Astrocyte of the cerebellum (primary cell): Measurements from ENCODE around the gene TMPRSS7.

ENCODE experiments used
- DNase-seq: peaks from one replicate; pipeline ENCODE4 v3.0.0-alpha.2; 2011; ENCODE audit warnings: low read depth
- H3K4me3 ChIP-seq: 2 replicates; pipeline ENCODE4 v1.5.1; 2011; ENCODE audit warnings: mild to moderate bottlenecking, low read depth, low read length, moderate library complexity
- CTCF ChIP-seq: IDR thresholded peaks from 2 replicates; pipeline ENCODE4 v1.5.1; 2012; ENCODE audit warnings: low read length, low read depth, moderate library complexity, mild to moderate bottlenecking; ENCODE audit errors: missing control alignments
- in situ Hi-C: cut with HindIII; loops from 2 replicates; pipeline ENCODE4 v1.10.0; 2017; ENCODE audit warnings: low sequenced_read_pairs

Gene TMPRSS7

GRCh38 chr3:112074616-112075497 is 40.3 kb downstream of the TMPRSS7 start:
- no peak for TF ChIP-seq CTCF
- DNase-seq, result peak; percentile 78
- in situ Hi-C loops, result no loop called here
- no peak overlapping the region for H3K4me3 ChIP-seq

GRCh38 chr3:112078125-112079083 is 43.9 kb downstream of the TMPRSS7 start:
- no peak for DNase-seq
- H3K4me3 ChIP-seq, result no peak overlapping the region
- in situ Hi-C loops, result no loop called here
- no peak for TF ChIP-seq CTCF

- no peak for TF ChIP-seq CTCF
- in situ Hi-C loops, result no loop called here
- no peak for DNase-seq
- no peak overlapping the region for H3K4me3 ChIP-seq
These were observed 48.7 kb downstream of the TMPRSS7 start for GRCh38 chr3:112083239-112083638.

DNA sequence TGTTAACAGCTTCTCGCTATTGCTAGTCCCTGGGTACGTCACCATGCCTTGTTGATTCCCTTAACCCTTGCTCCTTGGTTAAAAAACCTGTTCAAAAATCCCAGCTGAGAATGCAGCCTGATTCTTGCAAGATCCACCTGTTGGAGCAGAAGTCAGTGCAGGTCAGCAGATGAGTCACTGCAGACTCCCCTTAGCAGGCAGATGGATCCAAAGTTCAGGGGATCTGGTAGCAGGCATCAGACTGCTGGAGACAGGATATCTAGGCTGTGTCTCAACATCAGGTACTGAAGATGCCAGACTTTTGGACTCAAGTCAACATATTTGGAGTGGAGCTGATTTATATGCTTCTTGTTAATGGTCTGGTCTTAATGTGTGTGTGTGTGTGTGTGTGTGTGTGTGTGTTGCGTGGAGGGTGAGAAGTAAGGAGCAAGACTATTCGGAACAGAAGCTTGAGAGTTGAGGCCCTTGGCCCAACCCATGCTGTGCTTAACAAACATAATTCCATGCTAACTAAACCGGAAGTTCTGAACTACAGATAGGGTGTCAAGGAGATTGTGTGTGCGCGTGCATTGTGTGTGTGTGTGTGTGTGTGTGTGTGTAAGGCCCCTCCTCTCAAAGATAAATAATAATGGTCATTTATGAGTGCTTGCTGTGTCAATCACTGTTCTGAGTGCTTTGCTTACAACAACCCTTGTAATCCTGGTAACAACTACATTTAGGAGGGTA is 50.6 kb downstream of the TMPRSS7 start:
- in situ Hi-C loops, result no loop called here
- DNase-seq, result no peak
- TF ChIP-seq CTCF, result no peak
- H3K4me3 ChIP-seq, result no peak overlapping the region

- TF ChIP-seq CTCF, result no peak
- in situ Hi-C loops, result no loop called here
- no peak for DNase-seq
- peak overlapping the region; percentile 69 for H3K4me3 ChIP-seq
These were observed 51.2 kb downstream of the TMPRSS7 start for GRCh38 chr3:112085735-112086075.
